Measurements from ENCODE around the gene FLNB. TPM values are rescaled to one million over a fixed set of nuclear protein-coding genes. Genes with fewer than 3 reads are reported as not detected.

FLNB gene
- total and polyA plus RNA-seq, 4 experiments from 2014 or later: 3.9 to 28.5 (median 18.5) TPM

- POLR2A ChIA-PET (ENCODE audit: partially characterized antibody): no interaction called here
- Mint-ChIP-seq H3K27me3 (no peaks in the 10 kb centered on the region), H3K27ac (no peak overlapping the region), H3K9me3 (no peaks in the 10 kb centered on the region), H3K4me1 (peaks cover 7 to 12% (median 8%) of the 10 kb centered on the region in 4 donors), H3K36me3 (no peaks in the 10 kb centered on the region), H3K4me3 (no peak overlapping the region)
- intact Hi-C loops (cut with micrococcal nuclease): no loop called here
- CTCF ChIA-PET (ENCODE audit: partially characterized antibody): interaction anchor here (0.7 to 1.9 kb wide), 2 partner anchors 34 to 35 kb away, joined by 4 read pairs; no protein-coding TSS in a partner anchor
- Histone ChIP-seq H3K27ac (ENCODE audit: low read depth, low read length) (no peak overlapping the region), H3K27me3 (ENCODE audit: insufficient read depth, low read length) (no peaks in the 10 kb centered on the region), H3K4me1 (ENCODE audit: insufficient read depth, low read length) (peaks cover 8% of the 10 kb centered on the region), H3K4me3 (ENCODE audit: low read length in 2 of 2) (no peak overlapping the region), H3K9me3 (ENCODE audit: control insufficient read depth in 1 of 2, low read length in 2 of 2) (no peaks in the 10 kb centered on the region), H3K36me3 (ENCODE audit: insufficient read depth, low read length) (no peaks in the 10 kb centered on the region)
- DNase-seq: no peak
Observed at GRCh38 chr3:58183221-58183620, 175.0 kb downstream of the FLNB start.

- ChIA-PET CTCF (ENCODE audit: partially characterized antibody) (interaction anchor here (0.7 to 1.9 kb wide), 6 partner anchors 17 to 122 kb away, joined by 3 to 4 read pairs (median 3); partner anchors contain the start of genes HTD2 and RPP14), POLR2A (ENCODE audit: partially characterized antibody) (no interaction called here)
- no peaks in the 10 kb centered on the region for H3K27me3 ChIP-seq (ENCODE audit: insufficient read depth, low read length)
- Mint-ChIP-seq H3K27ac (no peak overlapping the region), H3K9me3 (no peaks in the 10 kb centered on the region), H3K27me3 (no peaks in the 10 kb centered on the region), H3K36me3 (no peaks in the 10 kb centered on the region), H3K4me3 (no peak overlapping the region), H3K4me1 (peaks cover 3 to 5% (median 4%) of the 10 kb centered on the region in 4 donors)
- H3K27ac ChIP-seq (ENCODE audit: low read depth, low read length): no peak overlapping the region
- no peak overlapping the region for H3K4me3 ChIP-seq (ENCODE audit: low read length in 2 of 2)
- intact Hi-C loops (cut with micrococcal nuclease): no loop called here
- no peak for DNase-seq
- H3K4me1 ChIP-seq (ENCODE audit: insufficient read depth, low read length): peaks cover 1% of the 10 kb centered on the region
- no peaks in the 10 kb centered on the region for H3K36me3 ChIP-seq (ENCODE audit: insufficient read depth, low read length)
- H3K9me3 ChIP-seq (ENCODE audit: control insufficient read depth in 1 of 2, low read length in 2 of 2): no peaks in the 10 kb centered on the region
Observed at GRCh38 chr3:58183891-58184290, 175.7 kb downstream of the FLNB start.

- Mint-ChIP-seq H3K4me3 (no peak overlapping the region), H3K9me3 (no peaks in the 10 kb centered on the region), H3K36me3 (no peaks in the 10 kb centered on the region), H3K27me3 (no peaks in the 10 kb centered on the region), H3K27ac (peak overlapping the region in 1 of 7 donors; percentile 14), H3K4me1 (peaks cover 0 to 4% (median 3%) of the 10 kb centered on the region in 4 donors)
- H3K4me3 ChIP-seq (ENCODE audit: low read length in 2 of 2): no peak overlapping the region
- H3K9me3 ChIP-seq (ENCODE audit: control insufficient read depth in 1 of 2, low read length in 2 of 2): no peaks in the 10 kb centered on the region
- no peaks in the 10 kb centered on the region for H3K27me3 ChIP-seq (ENCODE audit: insufficient read depth, low read length)
- CTCF ChIA-PET (ENCODE audit: partially characterized antibody): interaction anchor here (0.7 to 2.0 kb wide), 7 partner anchors 17 to 176 kb away, joined by 3 to 6 read pairs (median 3); partner anchors contain the start of genes FLNB, HTD2 and RPP14
- no peaks in the 10 kb centered on the region for H3K36me3 ChIP-seq (ENCODE audit: insufficient read depth, low read length)
- POLR2A ChIA-PET (ENCODE audit: partially characterized antibody): interaction anchor here (1.1 kb wide), 1 partner anchor 17 kb away, joined by 3 read pairs; no protein-coding TSS in a partner anchor
- intact Hi-C loops (cut with micrococcal nuclease): no loop called here
- H3K27ac ChIP-seq (ENCODE audit: low read depth, low read length): no peak overlapping the region
- no peaks in the 10 kb centered on the region for H3K4me1 ChIP-seq (ENCODE audit: insufficient read depth, low read length)
- no peak for DNase-seq
Observed at GRCh38 chr3:58184309-58184981, 176.2 kb downstream of the FLNB start.

GRCh38 chr3:58184982-58185360 is 176.7 kb downstream of the FLNB start:
- intact Hi-C loops (cut with micrococcal nuclease): loop anchor here (5.0 kb wide), 1 partner anchor 447 kb away; no protein-coding TSS in a partner anchor
- Mint-ChIP-seq H3K27me3 (no peaks in the 10 kb centered on the region), H3K9me3 (no peaks in the 10 kb centered on the region), H3K4me1 (peaks cover 0 to 4% (median 3%) of the 10 kb centered on the region in 4 donors), H3K27ac (no peak overlapping the region), H3K36me3 (no peaks in the 10 kb centered on the region), H3K4me3 (no peak overlapping the region)
- CTCF ChIA-PET (ENCODE audit: partially characterized antibody): interaction anchor here (0.9 to 2.0 kb wide), 5 partner anchors 18 to 177 kb away, joined by 3 to 6 read pairs (median 3); partner anchors contain the start of genes FLNB, HTD2 and RPP14
- POLR2A ChIA-PET (ENCODE audit: partially characterized antibody): interaction anchor here (1.1 kb wide), 1 partner anchor 18 kb away, joined by 3 read pairs; no protein-coding TSS in a partner anchor
- Histone ChIP-seq H3K9me3 (ENCODE audit: control insufficient read depth in 1 of 2, low read length in 2 of 2) (no peaks in the 10 kb centered on the region), H3K4me1 (ENCODE audit: insufficient read depth, low read length) (no peaks in the 10 kb centered on the region), H3K27me3 (ENCODE audit: insufficient read depth, low read length) (no peaks in the 10 kb centered on the region), H3K4me3 (ENCODE audit: low read length in 2 of 2) (no peak overlapping the region), H3K36me3 (ENCODE audit: insufficient read depth, low read length) (no peaks in the 10 kb centered on the region), H3K27ac (ENCODE audit: low read depth, low read length) (no peak overlapping the region)
- no peak for DNase-seq

- ChIA-PET CTCF (ENCODE audit: partially characterized antibody) (interaction anchor here (0.6 to 8.7 kb wide), 18 partner anchors 9 to 442 kb away, joined by 3 to 90 read pairs (median 4); partner anchors contain the start of genes HTD2 and RPP14), POLR2A (ENCODE audit: partially characterized antibody) (no interaction called here)
- no peak overlapping the region for H3K27ac ChIP-seq (ENCODE audit: low read depth, low read length)
- H3K27me3 ChIP-seq (ENCODE audit: insufficient read depth, low read length): no peaks in the 10 kb centered on the region
- no peaks in the 10 kb centered on the region for H3K4me1 ChIP-seq (ENCODE audit: insufficient read depth, low read length)
- DNase-seq: no peak
- H3K27me3 Mint-ChIP-seq: no peaks in the 10 kb centered on the region
- no peaks in the 10 kb centered on the region for H3K9me3 Mint-ChIP-seq
- no peak overlapping the region for H3K4me3 ChIP-seq (ENCODE audit: low read length in 2 of 2)
- no peak overlapping the region for H3K4me3 Mint-ChIP-seq
- H3K36me3 Mint-ChIP-seq: no peaks in the 10 kb centered on the region
- no peak overlapping the region for H3K27ac Mint-ChIP-seq
- H3K36me3 ChIP-seq (ENCODE audit: insufficient read depth, low read length): no peaks in the 10 kb centered on the region
- H3K9me3 ChIP-seq (ENCODE audit: control insufficient read depth in 1 of 2, low read length in 2 of 2): no peaks in the 10 kb centered on the region
- intact Hi-C loops (cut with micrococcal nuclease): loop anchor here (5.0 kb wide), 1 partner anchor 444 kb away; no protein-coding TSS in a partner anchor
- H3K4me1 Mint-ChIP-seq: peaks cover 0 to 4% (median 3%) of the 10 kb centered on the region in 4 donors
Observed at GRCh38 chr3:58188173-58188564, 179.9 kb downstream of the FLNB start.

GRCh38 chr3:58188921-58189451 is 180.8 kb downstream of the FLNB start:
- no peaks in the 10 kb centered on the region for H3K27me3 ChIP-seq (ENCODE audit: insufficient read depth, low read length)
- H3K9me3 ChIP-seq (ENCODE audit: control insufficient read depth in 1 of 2, low read length in 2 of 2): no peaks in the 10 kb centered on the region
- no peak overlapping the region for H3K27ac Mint-ChIP-seq
- ChIA-PET CTCF (ENCODE audit: partially characterized antibody) (interaction anchor here (0.7 to 8.7 kb wide), 13 partner anchors 10 to 441 kb away, joined by 3 to 90 read pairs (median 4); no protein-coding TSS in a partner anchor), POLR2A (ENCODE audit: partially characterized antibody) (no interaction called here)
- H3K4me1 ChIP-seq (ENCODE audit: insufficient read depth, low read length): no peaks in the 10 kb centered on the region
- H3K36me3 Mint-ChIP-seq: no peaks in the 10 kb centered on the region
- H3K4me3 ChIP-seq (ENCODE audit: low read length in 2 of 2): no peak overlapping the region
- H3K27me3 Mint-ChIP-seq: no peaks in the 10 kb centered on the region
- H3K4me1 Mint-ChIP-seq: peaks cover 0 to 4% (median 3%) of the 10 kb centered on the region in 4 donors
- H3K4me3 Mint-ChIP-seq: no peak overlapping the region
- no peaks in the 10 kb centered on the region for H3K36me3 ChIP-seq (ENCODE audit: insufficient read depth, low read length)
- intact Hi-C loops (cut with micrococcal nuclease): loop anchor here (5.0 kb wide), 1 partner anchor 443 kb away; no protein-coding TSS in a partner anchor
- H3K9me3 Mint-ChIP-seq: no peaks in the 10 kb centered on the region
- H3K27ac ChIP-seq (ENCODE audit: low read depth, low read length): no peak overlapping the region
- no peak for DNase-seq

- Histone ChIP-seq H3K4me1 (ENCODE audit: insufficient read depth, low read length) (no peaks in the 10 kb centered on the region), H3K9me3 (ENCODE audit: control insufficient read depth in 1 of 2, low read length in 2 of 2) (no peaks in the 10 kb centered on the region), H3K36me3 (ENCODE audit: insufficient read depth, low read length) (no peaks in the 10 kb centered on the region), H3K4me3 (ENCODE audit: low read length in 2 of 2) (no peak overlapping the region), H3K27me3 (ENCODE audit: insufficient read depth, low read length) (no peaks in the 10 kb centered on the region), H3K27ac (ENCODE audit: low read depth, low read length) (no peak overlapping the region)
- ChIA-PET CTCF (ENCODE audit: partially characterized antibody) (interaction anchor here (0.7 to 8.7 kb wide), 8 partner anchors 10 to 343 kb away, joined by 3 to 90 read pairs (median 4); no protein-coding TSS in a partner anchor), POLR2A (ENCODE audit: partially characterized antibody) (no interaction called here)
- Mint-ChIP-seq H3K4me1 (peaks cover 0 to 4% (median 3%) of the 10 kb centered on the region in 4 donors), H3K36me3 (no peaks in the 10 kb centered on the region), H3K27me3 (no peaks in the 10 kb centered on the region), H3K4me3 (no peak overlapping the region), H3K27ac (no peak overlapping the region), H3K9me3 (no peaks in the 10 kb centered on the region)
- no peak for DNase-seq
- intact Hi-C loops (cut with micrococcal nuclease): loop anchor here (5.0 kb wide), 1 partner anchor 443 kb away; no protein-coding TSS in a partner anchor
Observed at GRCh38 chr3:58189691-58190090, 181.5 kb downstream of the FLNB start.
